ENCODE results near the gene SLC24A4.

Gene SLC24A4

GRCh38 chr14:92452471-92452870 lies 129.5 kb downstream of the SLC24A4 start:
- no peak for TF ChIP-seq CTCF (IDR thresholded peaks at IDR 0.05; ENCODE audit: borderline replicate concordance, insufficient read depth, low read depth, low read length)
- H3K4me3 ChIP-seq (ENCODE audit: low read depth, low read length) = no peak overlapping the region

- H3K4me3 ChIP-seq (ENCODE audit: low read depth, low read length) = no peak overlapping the region
- TF ChIP-seq CTCF (IDR thresholded peaks at IDR 0.05; ENCODE audit: borderline replicate concordance, insufficient read depth, low read depth, low read length) = no peak
Observed at GRCh38 chr14:92453691-92454090, 130.7 kb downstream of the SLC24A4 start.

- no peak for TF ChIP-seq CTCF (IDR thresholded peaks at IDR 0.05; ENCODE audit: borderline replicate concordance, insufficient read depth, low read depth, low read length)
- H3K4me3 ChIP-seq (ENCODE audit: low read depth, low read length) = no peak overlapping the region
Observed at GRCh38 chr14:92455231-92455630, 132.3 kb downstream of the SLC24A4 start.

- TF ChIP-seq CTCF (IDR thresholded peaks at IDR 0.05; ENCODE audit: borderline replicate concordance, insufficient read depth, low read depth, low read length) = peak; percentile 64
- H3K4me3 ChIP-seq (ENCODE audit: low read depth, low read length) = no peak overlapping the region
Observed at GRCh38 chr14:92456215-92457015, 133.4 kb downstream of the SLC24A4 start.

- H3K4me3 ChIP-seq (ENCODE audit: low read depth, low read length) = no peak overlapping the region
- TF ChIP-seq CTCF (IDR thresholded peaks at IDR 0.05; ENCODE audit: borderline replicate concordance, insufficient read depth, low read depth, low read length) = no peak
Observed at GRCh38 chr14:92457016-92457565, 134.1 kb downstream of the SLC24A4 start.

- no peak overlapping the region for H3K4me3 ChIP-seq (ENCODE audit: low read depth, low read length)
- no peak for TF ChIP-seq CTCF (IDR thresholded peaks at IDR 0.05; ENCODE audit: borderline replicate concordance, insufficient read depth, low read depth, low read length)
Observed at GRCh38 chr14:92458136-92459029, 135.4 kb downstream of the SLC24A4 start.
